ENCODE measurements around the gene MYO3B.
A peak's percentile ranks its signal among the peaks of the same experiment; 100 is the strongest.

Gene MYO3B

DNA sequence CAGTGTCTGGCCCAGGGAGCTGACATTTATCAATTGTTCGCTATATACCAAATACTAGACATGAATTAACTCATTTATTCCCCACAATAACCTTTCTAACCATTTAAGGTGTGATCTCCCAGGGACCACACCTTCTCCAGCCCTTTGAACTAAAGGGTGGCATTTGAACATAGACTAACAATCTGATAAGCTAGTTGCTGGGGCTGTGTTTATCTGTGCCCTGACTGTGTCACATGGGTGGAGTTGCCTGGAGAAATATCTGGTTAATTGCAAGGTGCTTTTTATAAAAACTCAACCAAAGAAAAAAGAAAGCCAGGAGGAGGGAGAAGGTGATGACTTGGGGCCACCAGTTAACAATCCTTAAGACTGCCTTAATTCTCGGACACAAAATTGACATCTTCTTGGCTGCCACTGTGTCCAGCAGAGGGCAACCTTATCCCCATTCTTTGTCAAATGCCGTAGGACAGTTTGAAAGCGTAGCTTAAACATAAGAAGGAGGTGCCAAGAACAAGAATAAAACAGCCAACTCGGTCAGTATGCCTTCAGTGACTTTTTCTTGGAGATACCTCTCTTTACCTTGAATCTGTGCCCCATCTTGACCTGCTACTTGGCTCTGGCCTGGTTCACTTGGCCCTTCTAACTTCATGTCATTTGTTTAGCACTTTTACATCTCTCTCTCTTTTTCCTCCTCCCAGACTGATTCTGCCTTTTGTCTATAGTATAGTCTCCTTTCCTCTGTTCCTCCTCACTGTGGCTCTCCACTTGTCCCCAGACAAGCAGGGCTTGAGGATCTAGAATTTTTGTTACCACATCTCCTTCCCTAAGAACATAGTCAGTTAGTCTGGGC, 183.4 kb downstream of the MYO3B start:
- TF ChIP-seq, protein P1, sequence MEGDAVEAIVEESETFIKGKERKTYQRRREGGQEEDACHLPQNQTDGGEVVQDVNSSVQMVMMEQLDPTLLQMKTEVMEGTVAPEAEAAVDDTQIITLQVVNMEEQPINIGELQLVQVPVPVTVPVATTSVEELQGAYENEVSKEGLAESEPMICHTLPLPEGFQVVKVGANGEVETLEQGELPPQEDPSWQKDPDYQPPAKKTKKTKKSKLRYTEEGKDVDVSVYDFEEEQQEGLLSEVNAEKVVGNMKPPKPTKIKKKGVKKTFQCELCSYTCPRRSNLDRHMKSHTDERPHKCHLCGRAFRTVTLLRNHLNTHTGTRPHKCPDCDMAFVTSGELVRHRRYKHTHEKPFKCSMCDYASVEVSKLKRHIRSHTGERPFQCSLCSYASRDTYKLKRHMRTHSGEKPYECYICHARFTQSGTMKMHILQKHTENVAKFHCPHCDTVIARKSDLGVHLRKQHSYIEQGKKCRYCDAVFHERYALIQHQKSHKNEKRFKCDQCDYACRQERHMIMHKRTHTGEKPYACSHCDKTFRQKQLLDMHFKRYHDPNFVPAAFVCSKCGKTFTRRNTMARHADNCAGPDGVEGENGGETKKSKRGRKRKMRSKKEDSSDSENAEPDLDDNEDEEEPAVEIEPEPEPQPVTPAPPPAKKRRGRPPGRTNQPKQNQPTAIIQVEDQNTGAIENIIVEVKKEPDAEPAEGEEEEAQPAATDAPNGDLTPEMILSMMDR (IDR thresholded peaks at IDR 0.05; ENCODE audit: insufficient read depth, low read depth, low read length, missing control alignments) = peak; percentile 77
- H3K4me3 ChIP-seq (ENCODE audit: low read length) = no peak overlapping the region
- DNase-seq (ENCODE audit: low read depth) = peak; percentile 68

DNA sequence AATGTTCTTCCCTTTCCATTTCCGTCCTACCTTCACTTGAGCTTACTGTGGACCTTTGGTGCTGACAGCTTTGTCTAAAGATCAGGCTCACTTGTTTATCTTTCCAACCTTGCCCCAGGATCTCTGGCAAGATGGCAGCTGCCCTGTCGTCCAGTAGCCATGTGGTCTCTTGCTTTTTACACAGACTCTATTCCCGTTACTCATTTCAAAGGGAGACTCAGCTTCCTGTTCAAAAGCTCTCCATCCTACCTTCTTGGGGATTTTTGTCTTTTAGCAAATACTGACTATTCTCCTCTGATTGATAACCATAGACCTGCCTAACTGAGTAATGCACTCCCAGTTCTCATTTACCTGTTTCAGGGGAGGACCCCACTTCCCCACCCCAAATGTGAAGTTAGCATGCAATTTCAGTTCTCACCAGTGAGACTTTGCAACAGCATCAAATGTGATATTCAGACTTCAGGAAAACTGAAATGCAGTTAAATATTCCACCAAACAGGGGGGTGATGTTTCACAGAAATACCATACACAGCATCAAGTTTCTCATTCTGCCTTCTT, 184.4 kb downstream of the MYO3B start:
- H3K4me3 ChIP-seq (ENCODE audit: low read length) = no peak overlapping the region
- TF ChIP-seq, protein P1 (IDR thresholded peaks at IDR 0.05; ENCODE audit: insufficient read depth, low read depth, low read length, missing control alignments) = no peak
- DNase-seq (ENCODE audit: low read depth) = no peak

DNA sequence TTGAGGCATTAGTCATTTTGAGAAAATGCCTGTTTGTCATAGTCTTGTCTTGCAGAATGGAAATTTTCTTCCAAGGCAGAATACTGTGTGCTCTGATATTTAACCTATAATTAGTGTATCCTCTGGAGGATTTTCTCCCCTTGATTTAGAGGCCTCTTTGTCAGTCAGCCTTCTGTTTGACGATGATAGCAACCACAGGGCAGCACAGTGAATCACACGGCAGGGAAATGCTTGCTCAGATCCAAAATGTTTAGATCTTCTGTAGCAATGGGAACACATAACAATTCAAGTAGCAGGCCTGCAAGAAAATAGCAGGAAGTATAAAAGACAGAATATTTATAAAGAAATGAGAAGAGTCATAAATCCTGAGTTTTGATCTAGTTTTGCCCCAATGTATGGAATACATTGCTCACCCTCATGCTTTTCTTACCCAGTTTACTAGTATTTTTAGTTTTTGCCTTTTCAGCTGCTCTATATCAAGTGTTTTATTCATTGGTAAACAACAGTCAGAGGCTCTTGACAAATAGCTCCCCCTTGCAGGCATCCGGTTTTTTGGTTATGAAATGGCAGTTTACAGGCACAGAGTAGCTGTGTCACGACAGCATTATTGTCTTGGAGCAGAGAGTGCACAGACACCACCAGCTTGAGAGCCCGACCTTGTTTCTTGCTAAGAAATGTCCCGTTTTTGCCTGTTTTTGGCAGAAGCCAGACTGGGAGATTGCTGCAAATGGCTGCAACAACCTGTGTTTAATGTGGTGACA, 185.1 kb downstream of the MYO3B start:
- H3K4me3 ChIP-seq (ENCODE audit: low read length) = no peak overlapping the region
- DNase-seq (ENCODE audit: low read depth) = no peak
- TF ChIP-seq, protein P1 (IDR thresholded peaks at IDR 0.05; ENCODE audit: insufficient read depth, low read depth, low read length, missing control alignments) = no peak

DNA sequence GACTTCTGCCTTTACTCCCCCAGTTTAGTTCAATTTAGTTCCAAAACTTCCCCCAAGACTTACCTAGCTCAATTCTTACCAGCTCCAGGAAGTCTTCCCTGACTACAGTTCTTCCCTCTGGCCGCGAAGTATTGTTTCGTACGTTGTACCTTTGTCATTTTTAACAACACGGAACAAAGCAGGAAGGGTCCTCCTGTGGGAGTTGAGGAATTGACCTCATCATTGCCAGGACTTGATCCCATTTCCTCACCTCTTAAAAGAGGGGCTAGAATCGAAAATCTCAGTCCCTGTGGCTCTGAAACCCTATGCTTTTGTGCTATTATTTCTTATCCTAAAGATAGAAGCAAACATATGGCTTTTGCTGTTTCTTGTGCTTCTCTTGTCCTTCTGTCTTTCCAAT, 187.1 kb downstream of the MYO3B start:
- TF ChIP-seq, protein P1 (IDR thresholded peaks at IDR 0.05; ENCODE audit: insufficient read depth, low read depth, low read length, missing control alignments) = no peak
- H3K4me3 ChIP-seq (ENCODE audit: low read length) = no peak overlapping the region
- DNase-seq (ENCODE audit: low read depth) = no peak

DNA sequence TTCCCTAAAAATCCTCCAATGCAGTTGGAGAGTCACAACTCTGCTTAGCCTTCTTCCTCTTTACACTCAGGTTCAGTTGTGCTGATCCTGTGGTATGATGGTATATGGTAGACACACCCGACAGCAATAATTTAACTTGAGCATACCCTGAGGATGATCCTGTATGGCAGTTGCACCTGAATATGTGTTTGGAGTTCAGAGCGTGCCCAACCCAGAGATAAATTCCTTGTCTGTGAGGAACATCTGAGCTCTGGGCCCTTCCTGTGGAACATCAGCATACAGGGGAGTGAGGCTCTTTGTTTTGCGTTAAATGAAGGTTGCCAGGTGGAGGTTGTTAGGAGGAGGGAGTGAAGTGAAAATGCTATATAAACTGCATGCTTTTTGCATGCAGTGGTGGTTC, 187.7 kb downstream of the MYO3B start:
- TF ChIP-seq, protein P1 (IDR thresholded peaks at IDR 0.05; ENCODE audit: insufficient read depth, low read depth, low read length, missing control alignments) = no peak
- no peak overlapping the region for H3K4me3 ChIP-seq (ENCODE audit: low read length)
- DNase-seq (ENCODE audit: low read depth) = no peak

DNA sequence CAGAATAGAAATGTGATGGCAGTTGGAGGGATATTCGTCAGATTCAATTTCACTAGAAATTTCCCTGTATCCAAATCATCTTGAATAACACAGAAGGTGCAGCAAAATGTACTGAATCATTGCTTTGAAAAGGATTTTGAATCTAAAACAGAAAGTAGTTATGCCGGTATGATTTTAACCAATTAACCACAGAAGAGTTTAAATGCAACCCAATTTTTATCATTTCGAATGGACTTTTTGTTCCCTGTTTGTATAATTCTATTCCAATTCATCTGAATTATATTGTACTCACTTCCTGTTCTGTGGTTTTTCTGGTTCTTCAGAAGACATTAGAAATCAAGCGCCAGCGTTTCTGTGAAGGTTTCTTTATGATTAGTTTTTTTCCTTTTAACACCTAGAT, 190.4 kb downstream of the MYO3B start:
- no peak overlapping the region for H3K4me3 ChIP-seq (ENCODE audit: low read length)

More for the DNA sequence above, 190.4 kb downstream of the MYO3B start:
- DNase-seq (ENCODE audit: low read depth) = no peak
- TF ChIP-seq, protein P1 (IDR thresholded peaks at IDR 0.05; ENCODE audit: insufficient read depth, low read depth, low read length, missing control alignments) = no peak

Measured in epithelial cell of esophagus (primary cell).